Aorta (tissue), 4 donors: ENCODE results near the gene OR4K5. TPM values are rescaled to one million over a fixed set of nuclear protein-coding genes. Genes with fewer than 3 reads are reported as not detected.

ENCODE experiments used
- polyA plus RNA-seq, 2 donors: library from polyadenylated mRNA; stranded (reverse); fragments of 200-250 nt; gene quantifications; one replicate each; pipeline ENCODE4 v1.2.3, GENCODE V29; 2013
- total RNA-seq, 2 donors: library from RNA; stranded (reverse); fragmentation: NEBNext Ultra II Directional; extraction: Animal tissue kit (Norgen Biotek cat#: 25700); gene quantifications; one replicate each; pipeline ENCODE4 v1.2.1, GENCODE V29; 2021
- donor health status: healthy with polysubstance abuse.
- donor health status: Bipolar disorder and iron deficiency.
- donor health status: DM: no; HTN: no; CAD: no.
- donor health status: DM: yes; HTN: yes; CAD: no.

Gene OR4K5
- total and polyA plus RNA-seq, 4 donors = not detected

Other genes starting within 250 kb of the OR4K5 start
- not detected for gene OR11H2, start 206.7 kb upstream of the OR4K5 start, total RNA-seq
- gene OR11H2, start 206.7 kb upstream of the OR4K5 start, polyA plus RNA-seq = not detected
- gene OR4Q3, start 177.0 kb upstream of the OR4K5 start, total RNA-seq = not detected
- not detected for gene OR4Q3, start 177.0 kb upstream of the OR4K5 start, polyA plus RNA-seq
- not detected for gene OR4M1, start 147.1 kb upstream of the OR4K5 start, total RNA-seq
- not detected for gene OR4M1, start 147.1 kb upstream of the OR4K5 start, polyA plus RNA-seq
- not detected for gene OR4N2, start 116.8 kb upstream of the OR4K5 start, total RNA-seq
- gene OR4N2, start 116.8 kb upstream of the OR4K5 start, polyA plus RNA-seq = not detected
- gene OR4K2, start 45.5 kb upstream of the OR4K5 start, total RNA-seq = not detected
- under 1 TPM in 1 of 2 donors, not detected in 1; 0.03 TPM for gene OR4K2, start 45.5 kb upstream of the OR4K5 start, polyA plus RNA-seq
- gene OR4K1, start 10.3 kb downstream of the OR4K5 start, total RNA-seq = not detected
- gene OR4K1, start 10.3 kb downstream of the OR4K5 start, polyA plus RNA-seq = under 1 TPM in 1 of 2 donors, not detected in 1; 0.50 TPM
- not detected for gene OR4K15, start 55.0 kb downstream of the OR4K5 start, total RNA-seq
- not detected for gene OR4K15, start 55.0 kb downstream of the OR4K5 start, polyA plus RNA-seq
- not detected for gene OR4Q2, start 81.6 kb downstream of the OR4K5 start, total RNA-seq
- gene OR4Q2, start 81.6 kb downstream of the OR4K5 start, polyA plus RNA-seq = not detected
- gene OR4K14, start 98.7 kb downstream of the OR4K5 start, total RNA-seq = not detected
- not detected for gene OR4K14, start 98.7 kb downstream of the OR4K5 start, polyA plus RNA-seq
- gene OR4K13, start 115.4 kb downstream of the OR4K5 start, total RNA-seq = not detected
- gene OR4K13, start 115.4 kb downstream of the OR4K5 start, polyA plus RNA-seq = not detected
- gene OR4L1, start 139.4 kb downstream of the OR4K5 start, total RNA-seq = not detected
- not detected for gene OR4L1, start 139.4 kb downstream of the OR4K5 start, polyA plus RNA-seq
- not detected for gene OR4K17, start 190.1 kb downstream of the OR4K5 start, total RNA-seq
- gene OR4K17, start 190.1 kb downstream of the OR4K5 start, polyA plus RNA-seq = not detected
- gene OR4N5, start 218.2 kb downstream of the OR4K5 start, total RNA-seq = not detected
- gene OR4N5, start 218.2 kb downstream of the OR4K5 start, polyA plus RNA-seq = not detected